Stimulated activated CD8-positive, alpha-beta memory T cell treated with anti-CD3 and anti-CD28 coated beads, Interleukin-4, amount 100 ng/mL, for 24 hours (primary cell): ENCODE results near the gene CLDN6.
A peak's percentile ranks its signal among the peaks of the same experiment; 100 is the strongest.

Source experiments
- DNase-seq: peaks from one replicate; pipeline ENCODE4 v3.0.0-alpha.2; 2020; ENCODE audit warnings: low read depth

CLDN6 gene

DNA sequence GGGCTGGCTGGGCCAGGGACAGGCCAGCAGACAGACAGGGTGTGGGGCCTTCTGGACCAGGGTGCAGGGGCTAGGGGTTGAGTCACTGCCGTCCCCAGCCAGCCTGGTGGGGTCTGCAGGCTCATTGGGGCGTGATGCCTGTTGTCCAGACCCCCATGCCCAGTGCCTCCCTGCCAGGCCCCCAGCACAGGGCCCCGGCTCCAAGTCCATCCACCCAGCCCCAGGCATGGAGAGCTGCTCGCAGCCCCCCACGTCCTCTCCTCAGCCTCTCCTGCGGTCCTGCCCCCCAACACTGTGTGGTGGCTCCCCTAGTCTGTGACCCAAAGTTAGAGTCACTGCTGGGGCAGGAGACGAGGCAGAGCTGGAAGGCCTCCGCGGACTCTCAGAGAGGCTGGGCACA is 30.7 kb downstream of the CLDN6 start:
- no peak for DNase-seq

DNA sequence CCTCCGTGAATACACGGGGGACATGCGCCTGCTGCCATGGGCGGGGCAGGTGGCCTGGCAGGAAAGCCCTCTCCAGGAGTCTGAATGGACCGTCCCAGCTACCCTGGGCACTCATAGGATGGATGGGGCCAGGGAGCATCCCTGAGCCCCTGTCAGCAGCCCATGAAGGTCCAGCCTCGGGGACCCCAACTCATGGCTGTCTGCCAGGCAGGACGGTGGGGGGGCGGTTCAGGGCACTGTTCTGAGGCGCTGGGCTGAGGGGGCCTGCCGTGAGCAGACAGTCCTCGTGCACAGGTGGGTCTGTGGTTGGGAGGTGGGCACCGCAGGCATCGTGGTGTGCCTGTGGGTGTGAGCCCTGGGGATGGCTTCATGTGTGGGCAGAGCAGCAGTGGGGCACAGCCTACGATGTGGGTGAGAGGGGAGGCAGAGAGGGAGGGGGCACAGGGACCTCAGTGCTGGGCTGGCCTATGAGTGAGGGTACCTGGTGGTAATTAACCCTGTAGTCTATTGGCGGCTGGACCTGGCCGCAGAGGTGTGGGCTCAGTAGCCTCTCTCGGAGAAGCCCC is 31.3 kb downstream of the CLDN6 start:
- DNase-seq, result no peak

DNA sequence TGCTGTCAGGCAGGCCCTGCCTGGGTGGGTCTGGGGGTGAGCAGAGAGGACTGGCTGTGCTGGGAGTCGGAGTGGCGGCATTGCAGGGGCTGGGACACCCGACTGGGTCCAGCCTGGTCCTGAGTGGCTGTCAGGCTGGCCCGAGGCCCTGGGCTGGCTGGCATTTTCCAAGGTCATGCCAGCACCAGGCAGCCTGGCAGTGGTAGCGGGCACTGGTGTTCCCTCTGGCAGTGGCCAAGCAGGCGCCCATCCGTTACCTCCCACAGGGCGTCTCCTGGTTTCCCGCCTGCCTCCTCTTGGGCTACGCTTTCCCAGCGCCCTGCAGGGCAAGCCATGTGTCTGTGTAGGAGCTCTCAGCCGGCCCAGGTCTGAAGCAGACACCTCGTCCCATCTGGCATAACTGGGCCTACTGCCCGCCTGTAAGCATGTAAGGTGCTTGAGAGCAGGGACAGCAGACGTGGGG is 32.1 kb downstream of the CLDN6 start:
- DNase-seq, result no peak

DNA sequence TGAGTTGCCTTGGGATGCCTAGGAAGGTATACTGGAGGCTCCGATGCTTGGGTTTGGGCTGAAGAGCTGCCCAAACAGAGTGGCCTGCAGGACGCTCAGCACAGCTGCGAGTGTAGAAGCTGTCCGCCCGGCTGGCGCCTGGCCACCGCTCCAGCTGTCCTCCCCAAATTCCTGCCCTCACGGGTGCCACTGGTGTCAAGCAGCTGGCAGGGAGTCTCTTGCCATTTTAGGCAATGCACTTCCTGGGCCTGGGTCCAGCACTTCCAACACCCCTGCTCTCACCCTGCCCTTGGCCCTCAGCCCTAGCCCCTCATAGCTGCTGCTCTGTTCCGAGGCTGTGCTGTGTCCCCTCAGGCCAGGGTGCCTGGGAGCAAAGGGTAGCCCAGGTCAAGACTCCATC is 32.5 kb downstream of the CLDN6 start:
- DNase-seq, result no peak

DNA sequence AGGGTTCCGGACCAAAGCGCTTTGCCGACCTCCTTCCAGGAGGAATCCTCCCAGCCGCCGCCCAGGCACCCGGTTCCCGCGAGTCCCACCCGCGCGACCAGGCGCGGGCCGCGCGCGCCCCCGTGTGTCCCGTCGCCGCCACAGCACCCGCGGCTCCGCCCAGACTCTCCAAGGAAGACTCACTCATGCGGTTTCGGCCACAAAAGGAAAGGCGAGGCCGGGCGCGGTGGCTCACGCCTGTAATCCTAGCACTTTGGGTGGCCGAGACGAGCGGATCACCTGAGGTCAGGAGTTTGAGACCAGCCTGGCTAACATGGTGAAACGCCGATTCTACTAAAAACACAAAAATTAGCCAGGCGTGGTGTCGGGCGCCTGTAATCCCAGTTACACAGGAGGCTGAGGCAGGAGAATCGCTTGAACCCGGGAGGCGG is 34.3 kb downstream of the CLDN6 start:
- peak; percentile 60 for DNase-seq

DNA sequence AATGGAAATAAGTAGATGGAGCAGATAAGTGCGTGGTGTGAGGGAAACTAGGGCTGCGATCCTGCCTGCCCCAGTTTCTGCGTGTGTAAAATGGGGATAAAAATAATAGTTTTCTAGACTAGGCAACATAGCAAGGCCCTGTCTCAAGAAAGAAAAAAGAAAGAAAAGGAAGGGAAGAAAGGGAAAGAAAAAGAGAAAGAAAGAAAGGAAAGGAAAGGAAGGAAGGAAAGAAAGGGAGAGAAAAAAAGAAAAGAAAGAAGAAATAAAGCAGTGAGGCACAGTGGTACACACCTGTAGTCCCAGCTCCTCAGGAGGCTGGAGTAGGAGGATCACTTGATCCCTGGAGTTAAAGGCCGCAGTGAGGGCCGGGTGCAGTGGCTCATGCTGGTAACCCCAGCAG is 35.6 kb downstream of the CLDN6 start:
- no peak for DNase-seq

DNA sequence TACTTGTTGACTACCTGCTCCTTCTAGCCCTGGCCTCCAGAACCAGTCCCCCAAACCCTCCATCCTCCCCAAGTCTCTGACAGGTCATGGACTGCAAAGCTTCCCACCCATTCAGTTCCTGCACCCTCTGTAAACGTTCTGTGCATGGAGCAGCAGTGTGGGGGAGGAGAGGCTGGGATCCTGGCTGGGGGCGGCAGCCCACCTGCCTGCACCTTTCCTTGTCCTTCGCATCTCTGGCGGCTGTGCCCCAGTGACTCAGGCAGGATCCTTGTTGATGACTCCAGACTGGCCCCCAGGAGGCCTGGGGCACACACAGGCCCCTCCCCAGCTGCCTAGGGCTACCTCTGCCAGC is 36.1 kb downstream of the CLDN6 start:
- DNase-seq, result no peak

DNA sequence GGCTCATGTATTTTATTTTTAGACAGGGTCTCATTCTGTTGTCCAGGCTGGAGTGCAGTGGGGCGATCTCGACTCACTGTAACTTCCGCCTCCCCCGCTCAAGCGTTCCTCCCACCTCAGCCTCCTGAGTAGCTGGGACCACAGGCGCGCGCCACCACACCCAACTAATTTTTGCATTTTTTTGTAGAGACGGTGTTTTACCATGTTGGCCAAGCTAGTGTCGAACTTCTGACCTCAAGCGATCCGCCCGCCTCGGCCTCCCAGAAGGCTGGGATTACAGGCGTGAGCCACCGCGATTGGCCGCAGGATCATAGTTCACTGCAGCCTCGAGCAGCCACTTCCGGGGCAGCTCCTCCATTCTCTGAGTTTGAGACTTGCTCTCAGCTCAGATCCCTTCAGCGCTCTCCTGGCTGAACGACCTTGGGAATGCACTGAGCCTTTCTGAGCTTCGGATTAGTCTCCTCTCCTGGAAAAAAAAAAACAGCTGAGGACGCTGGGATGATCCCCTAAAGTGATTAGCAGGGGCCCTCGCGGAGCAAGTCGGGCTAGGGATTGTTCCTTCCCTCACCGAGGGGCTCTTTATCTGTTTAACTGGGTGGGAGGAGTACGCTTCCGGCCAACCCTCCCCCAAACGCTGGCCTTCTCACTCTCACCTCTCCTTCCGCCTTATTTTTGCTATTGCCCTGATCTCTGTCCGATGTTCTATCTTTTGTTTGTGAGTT is 36.6 kb downstream of the CLDN6 start:
- no peak for DNase-seq

DNA sequence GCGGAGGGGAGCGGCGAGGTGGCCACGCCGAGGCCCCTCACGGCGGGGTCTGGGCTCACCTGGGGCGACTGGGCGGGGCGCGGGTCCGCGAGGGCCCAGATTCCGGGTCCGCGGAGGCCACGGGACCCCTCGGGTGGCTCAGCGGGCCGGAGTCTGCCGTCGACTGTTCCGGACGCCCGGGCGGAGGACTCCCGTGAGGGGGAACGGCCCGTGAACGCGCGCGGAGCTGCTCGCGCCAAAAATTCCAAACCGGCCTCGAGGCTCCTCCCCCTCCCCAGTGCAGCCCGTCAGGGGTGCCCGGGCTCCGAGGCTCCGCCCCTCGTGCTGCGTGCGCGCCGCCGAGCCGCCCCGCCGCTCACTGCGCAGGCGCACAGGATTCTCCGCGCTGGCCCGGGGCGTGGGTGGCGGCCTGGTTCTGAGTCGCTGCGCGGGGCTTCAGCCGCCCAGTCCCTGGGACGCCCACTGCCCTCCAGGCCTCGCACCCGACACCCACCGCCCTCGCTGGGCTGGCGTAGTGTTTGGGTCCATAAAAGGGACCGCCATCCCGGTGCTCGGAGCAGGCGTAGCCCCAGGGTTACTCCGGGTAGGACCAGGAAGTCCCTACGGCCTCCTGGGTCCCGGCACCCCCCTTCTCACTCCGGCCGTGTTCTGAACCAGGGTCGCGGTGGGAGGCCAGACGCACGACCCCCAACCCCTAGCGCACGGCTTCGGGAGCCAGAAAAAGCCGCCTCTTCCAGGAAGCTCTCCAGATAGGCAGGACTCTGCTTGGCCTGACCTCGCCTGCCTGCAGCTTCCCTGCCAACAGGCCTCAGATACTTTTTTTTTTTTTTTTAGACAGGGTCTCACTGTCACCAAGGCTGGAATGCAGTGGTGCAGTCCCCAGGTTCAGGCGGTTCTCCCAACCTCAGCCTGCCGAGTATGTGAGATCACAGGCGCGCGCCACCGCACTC is 37.5 kb downstream of the CLDN6 start, which contains the start of gene PKMYT1:
Gene PKMYT1 (minus strand): TSS at position 220 of the 950 bp plus-strand sequence. CDS start 789 bp downstream, outside the sequence.
- peak; percentile 94 for DNase-seq

DNA sequence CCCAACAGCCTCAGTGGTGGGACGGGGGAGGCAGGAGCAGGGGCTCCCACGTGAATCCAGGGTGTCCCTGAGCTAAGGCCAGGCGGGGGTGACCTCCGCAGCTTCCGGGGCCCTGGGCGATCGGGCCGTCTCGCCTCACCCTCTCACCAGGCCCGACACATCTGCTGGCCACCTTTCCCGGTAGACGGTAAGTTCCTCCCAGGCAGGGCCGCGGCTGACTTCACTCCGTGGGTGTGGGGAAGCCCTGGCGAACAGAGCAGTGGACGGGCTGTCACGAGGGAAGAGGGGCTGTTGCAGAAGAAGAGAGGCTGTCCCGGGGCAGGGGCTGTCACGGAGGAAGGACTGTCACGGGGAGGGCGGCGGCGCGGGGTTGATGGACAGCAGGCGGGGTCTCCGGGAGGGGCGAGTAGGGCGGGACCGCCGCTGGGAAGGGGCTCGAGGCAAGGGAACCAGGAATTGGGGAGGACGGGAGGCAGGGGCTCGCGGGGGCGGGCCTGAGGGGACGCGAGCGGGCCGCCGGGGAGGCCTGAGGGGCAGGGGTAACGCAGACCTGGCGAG is 38.2 kb downstream of the CLDN6 start:
- DNase-seq, result no peak

DNA sequence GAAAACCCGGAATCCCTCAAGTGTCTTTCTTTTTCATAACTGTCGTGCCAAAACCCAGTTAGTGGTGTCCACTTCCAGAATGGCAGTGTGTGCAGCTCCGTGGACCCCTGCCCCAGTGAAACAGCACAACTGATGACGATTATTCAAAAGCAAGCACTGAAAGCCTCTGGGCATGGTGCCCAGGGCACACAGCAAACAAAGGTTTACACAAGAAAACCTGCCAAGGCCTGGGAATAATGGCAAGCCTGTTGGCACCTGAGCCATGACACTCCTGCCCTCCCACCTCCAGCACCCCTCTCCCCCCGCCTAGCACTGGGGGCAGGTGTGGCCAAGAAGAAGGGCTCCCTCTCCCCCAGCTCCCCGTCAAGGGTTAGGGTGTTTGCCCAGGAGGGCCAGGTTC is 40.5 kb downstream of the CLDN6 start:
- no peak for DNase-seq

DNA sequence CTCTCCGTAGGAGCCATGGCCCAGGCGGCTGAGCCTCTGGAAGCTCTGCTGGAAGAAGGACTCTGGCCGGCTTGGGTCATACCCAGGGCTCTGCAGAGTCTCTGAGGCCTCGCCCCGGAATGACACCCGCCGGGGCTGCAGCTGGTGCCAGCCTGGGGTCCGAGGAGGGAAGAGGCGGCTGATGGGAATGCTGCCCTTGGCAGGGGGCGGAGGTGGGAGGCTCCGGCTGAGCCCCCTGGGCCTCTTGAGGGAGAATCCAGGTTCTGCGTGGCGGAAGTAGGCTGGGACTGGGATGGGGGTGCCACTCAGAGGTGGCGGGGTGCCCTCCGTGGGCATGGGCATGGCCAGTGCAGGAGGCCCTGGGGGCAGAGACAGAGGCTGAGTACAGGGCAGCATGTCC is 41.3 kb downstream of the CLDN6 start:
- DNase-seq, result no peak

DNA sequence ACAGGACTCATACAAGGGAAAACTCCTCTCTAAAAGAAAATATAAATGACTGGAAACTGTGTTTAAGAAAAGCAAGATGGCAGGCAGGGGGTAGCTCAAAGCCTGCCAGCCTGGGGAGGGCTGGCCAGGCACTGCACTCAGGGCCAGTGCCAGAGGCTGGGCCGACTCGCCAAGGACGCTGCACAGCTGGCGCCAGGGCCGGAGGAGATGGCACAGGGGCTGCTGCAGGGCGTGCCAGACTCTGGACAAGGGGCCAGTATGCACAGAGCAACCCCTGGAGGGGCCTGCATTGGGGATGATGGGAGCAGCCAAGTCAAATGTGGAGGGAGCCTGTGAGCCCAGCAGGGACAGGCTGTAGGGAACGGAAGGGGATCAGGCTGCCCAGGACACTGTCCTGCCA is 41.8 kb downstream of the CLDN6 start:
- DNase-seq, result no peak

DNA sequence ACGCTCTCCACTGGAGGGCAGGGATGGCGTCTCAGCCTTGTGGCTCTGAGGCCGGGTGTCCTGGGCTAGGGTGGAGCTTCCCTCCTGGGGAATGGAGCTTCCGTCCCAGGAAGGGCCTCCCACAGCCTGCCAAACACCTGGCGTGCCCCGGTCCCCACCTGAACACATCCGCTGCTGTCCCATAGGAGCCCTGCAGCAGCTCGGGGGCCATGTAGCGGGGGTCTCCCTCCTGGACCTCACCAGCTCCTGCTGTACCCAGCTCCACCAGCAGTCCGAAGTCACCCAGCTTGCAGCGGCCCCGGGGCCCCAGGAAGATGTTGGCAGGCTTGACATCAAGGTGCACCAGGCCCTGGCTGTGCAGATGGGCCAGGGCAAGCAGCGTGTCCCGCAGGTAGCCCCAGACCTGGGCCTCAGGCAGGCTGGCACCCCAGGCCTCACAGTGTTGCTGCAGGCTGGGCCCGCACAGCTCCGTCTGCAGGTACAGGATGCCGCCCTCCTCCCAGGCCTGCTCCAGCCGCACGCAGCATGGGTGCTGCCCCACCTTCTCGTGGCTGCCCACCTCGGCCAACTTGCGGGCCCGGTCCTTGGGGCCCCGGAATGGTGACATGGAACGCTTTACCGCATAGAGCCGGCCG is 42.7 kb downstream of the CLDN6 start:
- no peak for DNase-seq

DNA sequence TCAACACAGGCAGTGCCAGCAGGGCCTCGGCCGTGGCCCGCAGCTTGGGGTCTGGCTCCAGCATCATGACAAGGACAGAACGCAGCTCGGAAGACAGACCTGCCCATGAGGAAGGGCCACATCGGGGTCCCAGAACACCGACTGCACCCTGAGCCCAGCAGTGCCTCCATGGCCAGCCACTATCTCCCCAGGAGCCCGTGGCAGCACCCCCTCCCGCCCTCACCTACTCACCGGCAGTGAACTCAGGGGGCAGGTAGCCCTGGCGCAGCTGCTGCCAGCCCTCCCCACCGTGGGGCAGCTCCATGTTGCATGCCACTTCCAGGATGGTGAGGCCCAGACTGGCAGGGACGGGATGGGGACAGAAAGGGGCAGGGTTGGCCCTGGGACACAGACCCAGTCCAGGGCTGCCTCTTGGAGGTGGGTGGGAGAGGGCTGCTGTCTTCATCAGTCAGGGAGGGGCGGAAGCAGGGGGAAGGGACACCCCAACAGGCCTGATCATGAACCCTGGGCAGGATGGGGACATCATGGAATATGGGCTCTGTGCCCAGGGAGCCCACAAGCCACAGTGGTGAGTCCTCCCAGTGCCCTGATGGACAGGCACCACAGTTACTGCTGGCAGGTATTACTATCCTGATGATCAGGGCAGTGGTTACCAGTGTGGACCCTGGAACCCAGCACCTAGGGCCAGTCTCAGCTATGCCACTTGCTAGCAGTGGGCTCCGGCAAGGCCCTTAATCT is 43.5 kb downstream of the CLDN6 start:
- no peak for DNase-seq

DNA sequence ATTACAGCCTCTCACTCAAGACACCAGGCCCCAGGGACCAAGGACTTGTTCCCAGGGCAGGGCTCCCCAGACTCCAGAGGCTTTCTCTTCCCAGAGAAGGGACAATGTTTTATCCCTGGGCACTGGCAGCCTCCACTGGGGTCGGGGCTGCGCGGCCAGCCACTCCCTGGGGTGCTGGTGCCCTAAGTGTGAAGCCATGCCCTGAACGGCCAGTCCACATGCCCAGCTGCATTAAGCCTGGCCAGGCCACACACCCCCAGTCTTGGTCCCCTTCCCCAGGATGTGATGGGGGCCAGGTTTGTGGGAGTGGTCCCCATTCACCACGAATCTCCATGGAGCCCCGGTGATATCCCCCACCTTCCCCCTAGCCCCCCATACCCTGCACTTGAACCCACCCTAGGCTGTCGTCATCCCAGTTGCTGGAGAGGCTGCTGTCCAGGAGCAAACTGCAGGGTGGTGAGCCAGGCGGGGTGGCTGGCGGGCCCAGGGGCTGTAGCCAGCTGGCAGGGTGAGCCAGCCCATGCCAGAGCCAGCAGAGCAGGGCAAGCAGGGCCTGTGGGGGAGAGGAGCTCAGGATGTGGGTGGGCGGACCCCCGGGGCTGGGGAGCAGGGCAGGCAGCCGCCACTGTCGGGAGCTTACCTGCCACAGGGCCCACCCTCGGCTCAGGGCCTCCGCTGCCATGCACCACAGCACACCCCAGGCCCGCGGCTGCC is 44.2 kb downstream of the CLDN6 start:
- DNase-seq, result no peak

DNA sequence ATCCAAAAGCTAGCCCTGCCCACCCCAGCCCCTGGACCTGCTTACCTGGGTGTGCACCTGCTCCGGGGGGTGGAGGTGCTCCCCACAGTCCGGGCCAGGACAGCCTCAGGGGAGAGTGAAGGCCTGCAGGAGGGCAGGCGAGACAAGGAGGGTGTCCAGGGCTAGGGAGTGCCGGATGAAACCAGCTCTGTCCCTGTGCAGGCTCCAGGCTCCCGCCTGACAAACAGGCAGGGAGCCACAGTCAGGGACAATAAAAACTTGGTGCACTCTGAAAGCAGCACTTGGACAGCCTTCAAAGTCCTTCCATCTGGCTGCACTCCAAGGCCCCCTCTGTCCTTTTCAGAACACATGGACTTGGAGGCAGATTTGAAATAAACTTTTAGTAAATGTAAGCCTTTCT is 44.9 kb downstream of the CLDN6 start:
- DNase-seq, result no peak

DNA sequence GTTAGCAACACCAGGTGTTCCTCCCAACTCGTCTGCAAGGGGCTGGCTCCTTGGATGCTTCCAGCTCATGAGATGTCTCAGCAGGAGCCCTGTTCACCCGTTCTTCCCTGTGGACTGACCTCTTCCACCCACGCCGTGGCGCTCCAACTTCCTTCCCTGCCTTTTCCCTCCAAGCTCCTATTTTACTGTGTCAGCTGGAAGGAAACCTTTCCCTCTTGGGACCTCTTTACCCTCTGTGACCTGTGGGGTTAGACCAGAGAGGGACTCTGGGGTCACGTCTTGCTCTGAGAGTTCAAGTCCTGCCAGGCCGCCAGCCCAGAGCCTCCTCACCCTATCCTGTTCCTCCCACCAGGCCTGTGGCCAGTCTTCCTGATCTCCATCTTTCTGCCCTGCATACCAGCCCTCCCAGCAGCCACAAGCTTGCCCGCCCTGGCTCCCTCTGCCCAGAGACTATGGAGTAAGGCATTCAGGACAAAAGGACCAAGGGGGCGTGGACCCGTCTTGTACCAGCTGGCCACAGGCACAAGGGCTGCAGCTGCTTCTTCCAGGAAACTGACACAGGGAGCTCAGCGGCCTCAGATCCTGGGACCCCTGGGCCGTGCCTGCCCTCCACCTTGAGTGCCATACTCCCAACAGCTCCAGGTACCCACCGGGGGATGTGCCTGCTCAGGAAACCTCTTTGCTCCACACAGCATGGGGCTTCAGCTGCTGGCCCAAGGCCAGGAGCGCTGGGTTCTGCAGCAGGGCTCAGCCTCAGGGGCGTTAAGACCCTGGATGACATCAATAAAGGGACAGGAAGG is 45.8 kb downstream of the CLDN6 start:
- no peak for DNase-seq

DNA sequence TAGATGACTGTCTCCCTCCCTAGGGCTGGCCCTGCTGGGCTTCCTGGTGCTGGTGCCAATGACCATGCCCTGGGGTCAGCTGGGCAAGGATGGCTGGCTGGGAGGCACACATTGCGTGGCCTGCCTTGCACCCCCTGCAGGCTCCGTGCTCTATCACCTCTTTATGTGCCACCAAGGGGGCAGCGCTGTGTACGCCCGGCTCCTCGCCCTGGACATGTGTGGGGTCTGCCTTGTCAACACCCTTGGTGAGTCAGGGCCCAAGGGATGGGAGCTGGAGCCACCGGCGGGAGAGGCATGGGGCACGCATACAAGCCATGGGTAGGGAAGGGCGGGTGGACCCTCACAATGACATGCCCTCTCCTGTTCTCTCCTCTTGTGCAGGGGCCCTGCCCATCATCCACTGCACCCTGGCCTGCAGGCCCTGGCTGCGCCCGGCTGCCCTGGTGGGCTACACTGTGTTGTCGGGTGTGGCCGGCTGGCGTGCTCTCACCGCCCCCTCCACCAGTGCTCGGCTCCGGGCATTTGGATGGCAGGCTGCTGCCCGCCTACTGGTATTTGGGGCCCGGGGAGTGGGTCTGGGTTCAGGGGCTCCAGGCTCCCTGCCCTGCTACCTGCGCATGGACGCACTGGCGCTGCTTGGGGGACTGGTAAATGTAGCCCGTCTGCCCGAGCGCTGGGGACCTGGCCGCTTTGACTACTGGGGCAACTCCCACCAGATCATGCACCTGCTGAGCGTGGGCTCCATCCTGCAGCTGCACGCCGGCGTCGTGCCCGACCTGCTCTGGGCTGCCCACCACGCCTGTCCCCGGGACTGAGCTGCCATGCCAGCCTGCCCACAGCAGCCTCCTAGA is 46.6 kb downstream of the CLDN6 start:
- no peak for DNase-seq
